NCI-H748 (cell line): ENCODE data around the gene NBPF1.
"Not testable (repeated sequence)": the region's sequence is repeated elsewhere in the genome, so short reads cannot be mapped to it uniquely, and the experiment has no call there.

Experiments used
- DNase-seq: peaks from one replicate; lab custom pipeline; 2025; ENCODE audit not compliant: unreplicated experiment; lab: John Stamatoyannopoulos, UW

Gene NBPF1

GRCh38 chr1:16518913-16519254 lies 94.5 kb downstream of the NBPF1 start:
- DNase-seq: not testable (repeated sequence)

- not testable (repeated sequence) for DNase-seq
Measured at GRCh38 chr1:16516694-16517410, 96.5 kb downstream of the NBPF1 start.

GRCh38 chr1:16514107-16515055 lies 99.0 kb downstream of the NBPF1 start, which contains the start of gene RNU1-1:
TSS of gene RNU1-1 (minus strand) at chr1:16514285.
- peak; percentile 84 for DNase-seq

GRCh38 chr1:16513412-16514106 lies 99.8 kb downstream of the NBPF1 start:
- peak; percentile 92 for DNase-seq

GRCh38 chr1:16512624-16513411 lies 100.5 kb downstream of the NBPF1 start:
- peak; percentile 1 for DNase-seq
